CD4-positive, alpha-beta T cell treated with Interleukin-21 for 1 hour (primary cell): ENCODE measurements around the gene CHRNB2.

Experiments
- DNase-seq: peaks from one replicate; pipeline ENCODE4 v3.0.0-alpha.2; 2020

CHRNB2 gene

GRCh38 chr1:154611150-154611862, 43.7 kb downstream of the CHRNB2 start:
- DNase-seq: no peak

GRCh38 chr1:154614247-154614646, 46.7 kb downstream of the CHRNB2 start:
- DNase-seq: no peak

- DNase-seq: no peak
These were observed 47.3 kb downstream of the CHRNB2 start for GRCh38 chr1:154614901-154615300.

GRCh38 chr1:154615411-154615810, 47.8 kb downstream of the CHRNB2 start:
- DNase-seq: no peak

- no peak for DNase-seq
These were observed 49.2 kb downstream of the CHRNB2 start for GRCh38 chr1:154616659-154617345.

GRCh38 chr1:154619181-154619948, 51.8 kb downstream of the CHRNB2 start:
- no peak for DNase-seq

- DNase-seq: no peak
These were observed 53.2 kb downstream of the CHRNB2 start for GRCh38 chr1:154620751-154621150.

- DNase-seq: no peak
These were observed 54.3 kb downstream of the CHRNB2 start for GRCh38 chr1:154621875-154622274.

GRCh38 chr1:154622503-154623039, 55.0 kb downstream of the CHRNB2 start:
- no peak for DNase-seq

- no peak for DNase-seq
These were observed 55.8 kb downstream of the CHRNB2 start for GRCh38 chr1:154623358-154623757.

- DNase-seq: no peak
These were observed 57.4 kb downstream of the CHRNB2 start for GRCh38 chr1:154624746-154625643.

- no peak for DNase-seq
These were observed 59.1 kb downstream of the CHRNB2 start for GRCh38 chr1:154626456-154627256.

- peak; percentile 92 for DNase-seq
These were observed 59.9 kb downstream of the CHRNB2 start for GRCh38 chr1:154627257-154628120.

- DNase-seq: no peak
These were observed 60.5 kb downstream of the CHRNB2 start for GRCh38 chr1:154628121-154628405.

GRCh38 chr1:154629061-154629674, 61.6 kb downstream of the CHRNB2 start:
- DNase-seq: no peak
